ENCODE measurements around the gene IL37.
"Not testable (repeated sequence)": the region's sequence is repeated elsewhere in the genome, so short reads cannot be mapped to it uniquely, and the experiment has no call there.

The IL37 gene

DNA sequence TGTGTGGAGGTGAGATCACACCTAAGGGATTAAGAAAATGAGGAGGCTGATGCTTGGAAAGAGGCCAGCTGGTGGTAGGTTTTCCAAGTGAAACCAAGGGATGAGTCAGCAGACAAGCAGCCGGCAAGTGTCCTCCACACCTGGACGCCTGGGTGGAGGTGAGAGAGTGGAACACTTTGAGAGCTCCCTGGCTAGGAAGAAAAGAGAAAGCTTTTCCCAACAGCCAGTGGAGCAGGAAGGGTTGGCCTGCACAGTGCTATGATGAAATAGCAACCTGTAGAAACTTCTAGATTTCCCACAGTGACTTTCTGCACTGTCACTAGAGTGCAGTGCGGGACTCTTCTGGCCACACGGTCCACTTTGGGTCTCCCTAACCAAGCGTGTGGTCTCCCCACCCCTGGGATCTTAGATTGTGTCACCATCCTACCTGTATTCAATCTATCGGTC, 19.6 kb upstream of the IL37 start:
- DNase-seq: no peak

DNA sequence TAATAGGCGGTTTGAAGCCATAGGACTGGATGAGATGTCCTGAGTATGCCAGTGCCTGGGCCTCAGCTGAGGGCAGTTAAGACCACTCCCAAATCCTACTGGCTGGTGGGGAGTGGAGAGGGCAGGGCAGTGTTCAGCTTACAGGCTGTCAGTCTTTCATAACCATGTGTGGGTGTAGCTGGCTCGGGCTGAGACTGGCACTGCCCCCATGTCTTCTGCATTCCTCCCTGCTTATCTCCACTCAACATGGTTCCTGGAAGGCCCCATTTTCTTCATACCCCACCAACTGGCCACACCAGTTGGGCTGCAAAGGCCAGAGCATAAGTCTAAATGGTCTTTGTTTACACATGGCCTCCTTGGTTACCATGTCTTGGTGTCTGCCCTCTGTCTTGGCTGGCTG, 17.2 kb upstream of the IL37 start:
- no peak for DNase-seq

DNA sequence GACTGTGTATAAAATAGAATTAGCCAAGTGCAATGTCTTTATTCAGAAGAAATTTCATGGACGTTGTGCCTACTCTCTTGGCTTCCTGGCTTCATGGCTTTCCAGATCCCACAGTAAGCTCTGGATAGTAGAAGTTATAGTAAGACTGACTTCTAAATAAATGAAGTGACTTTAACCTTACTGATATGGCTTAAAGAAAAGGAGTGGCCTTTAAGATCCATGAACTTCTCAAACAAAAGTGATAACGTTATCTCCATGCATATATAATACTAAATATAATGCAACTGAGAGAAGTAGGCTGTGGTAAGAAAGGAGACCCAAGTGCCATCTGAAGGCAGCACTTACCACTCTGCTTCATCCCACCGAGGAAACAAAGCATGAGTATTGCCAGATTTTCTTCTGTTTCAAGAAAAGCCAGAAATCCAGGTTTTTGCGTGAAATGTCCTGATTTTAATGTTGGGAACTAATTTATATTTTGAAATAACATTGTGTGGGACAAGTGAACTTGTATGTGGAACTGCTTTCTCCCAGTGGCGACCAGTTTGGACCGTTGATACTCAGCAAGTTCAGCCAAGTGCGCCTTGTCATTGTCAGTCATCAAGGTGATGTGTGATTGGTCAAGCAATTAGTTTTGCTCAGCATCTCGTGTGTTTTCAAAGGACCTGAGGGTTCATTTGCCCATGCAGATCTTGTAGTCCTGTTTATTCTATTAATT, 13.9 kb upstream of the IL37 start:
- no peak for DNase-seq

DNA sequence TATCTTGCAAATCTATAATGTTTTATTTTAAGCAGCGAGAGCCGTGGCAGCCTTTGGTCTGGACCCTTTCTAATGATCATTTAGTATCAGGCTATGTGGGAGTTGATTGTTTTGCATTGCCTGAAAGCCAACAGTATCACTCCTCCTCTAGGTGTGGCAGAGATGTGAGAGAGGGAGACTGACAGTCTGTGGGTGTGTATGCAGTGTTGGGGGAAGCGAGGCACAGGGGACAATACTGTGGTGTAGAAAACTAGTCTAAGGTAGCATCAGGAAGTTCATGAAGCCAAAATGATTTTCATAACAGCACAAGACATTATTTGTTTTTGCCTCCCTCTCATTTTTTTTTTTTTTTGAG, 13.4 kb upstream of the IL37 start:
- DNase-seq: no peak

GRCh38 chr2:112901431-112902065, 9.4 kb upstream of the IL37 start:
- not testable (repeated sequence) for DNase-seq

- no peak for DNase-seq
These were observed 8.1 kb upstream of the IL37 start for GRCh38 chr2:112902816-112903215.

- DNase-seq: no peak
These were observed 6.1 kb upstream of the IL37 start for GRCh38 chr2:112904883-112905282.

GRCh38 chr2:112906276-112906675, 4.7 kb upstream of the IL37 start:
- no peak for DNase-seq

DNA sequence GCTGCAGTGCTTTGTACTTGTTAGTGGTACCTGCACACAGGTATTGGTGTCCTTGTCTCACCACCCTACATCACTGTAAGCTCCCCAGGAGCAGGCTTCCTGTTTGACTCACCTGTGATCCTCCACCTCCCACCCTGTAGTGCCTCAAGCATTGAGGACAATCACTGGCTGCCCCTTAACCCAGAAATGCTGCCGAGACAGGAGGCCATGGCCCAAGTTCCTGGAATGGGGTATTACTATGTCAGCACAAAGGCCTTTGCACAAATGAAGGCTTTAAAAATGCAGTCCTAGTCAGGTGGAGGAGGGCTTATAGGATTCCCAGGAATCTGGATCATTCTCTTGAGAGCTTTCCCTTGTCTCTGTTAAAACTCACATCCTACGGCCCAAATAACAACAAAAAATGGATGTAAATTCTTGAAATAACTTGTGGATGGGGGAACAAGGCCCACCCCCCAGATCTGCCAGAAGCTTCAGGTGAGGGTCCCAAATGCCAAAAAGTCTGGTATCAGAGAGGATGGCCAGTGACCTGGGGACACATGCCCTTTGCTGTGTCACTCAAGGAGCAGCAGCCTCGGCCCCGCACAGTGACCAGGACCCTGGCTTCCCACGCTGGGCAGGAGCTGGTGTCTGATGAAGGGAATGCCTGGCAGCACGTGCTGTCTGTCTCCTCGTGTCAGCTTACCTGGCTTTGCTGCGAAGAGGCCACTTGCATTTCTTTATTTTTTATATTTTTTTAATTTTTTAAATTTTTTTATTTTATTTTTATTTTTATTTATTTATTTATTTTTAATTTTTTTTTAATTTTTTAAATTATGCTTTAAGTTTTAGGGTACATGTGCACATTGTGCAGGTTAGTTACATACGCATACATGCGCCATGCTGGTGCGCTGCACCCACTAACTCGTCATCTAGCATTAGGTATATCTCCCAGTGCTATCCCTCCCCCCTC, 3.7 kb upstream of the IL37 start:
- DNase-seq: no peak

GRCh38 chr2:112908559-112908958, 2.4 kb upstream of the IL37 start:
- not testable (repeated sequence) for DNase-seq

GRCh38 chr2:112910219-112910618, 746 bp upstream of the IL37 start:
- DNase-seq: no peak

- no peak for DNase-seq
These were observed 1.4 kb downstream of the IL37 start for GRCh38 chr2:112912403-112912802.

DNA sequence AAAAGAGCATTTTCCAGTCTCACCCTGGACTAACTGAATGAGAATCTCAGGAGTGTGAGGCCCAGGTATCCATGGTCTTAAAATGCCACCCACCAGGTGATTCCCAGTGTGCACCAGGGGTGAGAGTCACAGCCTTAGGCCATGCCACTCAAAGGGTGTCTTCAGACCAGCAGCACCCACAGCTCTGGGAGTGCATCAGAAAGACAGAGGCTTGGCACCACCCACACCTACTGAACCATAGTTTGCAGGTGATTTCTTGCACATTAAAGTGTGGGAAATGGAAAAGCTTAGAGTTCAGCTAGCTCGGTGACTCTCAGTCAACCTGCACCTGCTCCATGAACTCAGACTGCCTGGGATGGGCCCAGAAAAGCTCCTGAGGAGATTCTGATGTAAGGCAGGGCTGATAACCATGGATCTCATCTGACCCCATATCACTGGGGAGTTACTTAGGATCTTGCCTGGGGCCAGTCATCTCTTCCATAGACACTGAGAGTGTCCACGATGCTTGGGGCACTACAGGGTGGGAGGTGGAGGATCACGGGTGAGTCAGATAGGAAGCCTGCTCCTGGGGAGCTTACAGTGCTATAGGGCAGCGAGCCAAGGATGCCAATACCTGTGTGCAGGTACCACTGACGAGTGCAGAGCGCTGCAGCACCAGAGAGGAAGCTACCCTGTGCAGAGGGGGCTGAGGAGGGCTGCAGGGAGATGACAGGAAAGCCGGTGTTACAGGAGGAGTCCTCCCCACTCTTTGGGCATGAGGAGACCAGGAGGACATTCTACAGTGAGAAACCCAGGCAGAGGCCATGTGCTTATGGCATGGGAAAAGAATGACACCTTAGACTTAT, 4.6 kb downstream of the IL37 start:
- no peak for DNase-seq

- peak; percentile 50 for DNase-seq
These were observed 5.2 kb downstream of the IL37 start for GRCh38 chr2:112916145-112916571.

- peak; percentile 61 for DNase-seq
These were observed 5.8 kb downstream of the IL37 start for GRCh38 chr2:112916625-112917247.

DNA sequence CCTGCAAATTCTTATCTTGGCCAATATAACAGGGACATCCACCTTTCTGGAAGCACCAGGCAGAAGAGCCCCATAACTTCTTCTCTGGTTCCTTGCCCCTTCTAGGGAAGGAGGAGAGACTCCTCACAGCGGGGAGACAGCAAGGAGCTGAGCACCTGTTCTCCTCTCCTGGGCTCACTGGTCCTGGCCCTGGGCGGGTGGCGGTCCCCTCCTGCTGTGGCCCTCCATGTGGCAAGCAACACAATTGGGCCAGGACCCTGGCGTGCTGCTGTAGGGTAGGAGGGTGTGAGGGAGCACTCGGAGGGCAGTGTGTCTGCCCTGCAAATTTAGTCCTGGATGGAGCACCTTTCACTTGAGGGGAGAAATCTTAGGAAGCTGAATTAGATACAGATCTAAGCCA, 6.9 kb downstream of the IL37 start:
- DNase-seq: no peak

GRCh38 chr2:112918256-112918655, 7.3 kb downstream of the IL37 start:
- no peak for DNase-seq

DNA sequence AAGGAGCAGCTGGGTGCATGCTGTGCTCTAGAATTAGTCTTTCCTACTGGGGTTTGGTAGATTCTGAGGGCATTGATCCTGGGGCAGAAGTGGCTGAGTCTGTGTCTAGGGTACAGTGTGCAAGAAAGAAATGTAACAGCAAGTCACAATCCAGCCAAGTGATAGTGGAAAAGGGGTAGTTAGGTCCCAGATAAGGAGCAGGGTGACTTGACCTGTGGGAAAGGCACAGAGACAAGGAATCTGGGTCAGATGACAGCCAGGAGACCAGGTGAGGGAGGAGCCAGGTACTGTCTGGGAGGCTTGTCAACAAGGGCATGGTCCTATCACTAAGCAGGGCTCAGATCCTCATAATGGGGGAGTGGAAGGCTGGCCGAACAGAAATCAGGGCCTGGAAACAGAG, 8.1 kb downstream of the IL37 start:
- DNase-seq: no peak

GRCh38 chr2:112920923-112921532, 10.1 kb downstream of the IL37 start:
- peak; percentile 71 for DNase-seq

- no peak for DNase-seq
These were observed 11.0 kb downstream of the IL37 start for GRCh38 chr2:112921982-112922381.

DNA sequence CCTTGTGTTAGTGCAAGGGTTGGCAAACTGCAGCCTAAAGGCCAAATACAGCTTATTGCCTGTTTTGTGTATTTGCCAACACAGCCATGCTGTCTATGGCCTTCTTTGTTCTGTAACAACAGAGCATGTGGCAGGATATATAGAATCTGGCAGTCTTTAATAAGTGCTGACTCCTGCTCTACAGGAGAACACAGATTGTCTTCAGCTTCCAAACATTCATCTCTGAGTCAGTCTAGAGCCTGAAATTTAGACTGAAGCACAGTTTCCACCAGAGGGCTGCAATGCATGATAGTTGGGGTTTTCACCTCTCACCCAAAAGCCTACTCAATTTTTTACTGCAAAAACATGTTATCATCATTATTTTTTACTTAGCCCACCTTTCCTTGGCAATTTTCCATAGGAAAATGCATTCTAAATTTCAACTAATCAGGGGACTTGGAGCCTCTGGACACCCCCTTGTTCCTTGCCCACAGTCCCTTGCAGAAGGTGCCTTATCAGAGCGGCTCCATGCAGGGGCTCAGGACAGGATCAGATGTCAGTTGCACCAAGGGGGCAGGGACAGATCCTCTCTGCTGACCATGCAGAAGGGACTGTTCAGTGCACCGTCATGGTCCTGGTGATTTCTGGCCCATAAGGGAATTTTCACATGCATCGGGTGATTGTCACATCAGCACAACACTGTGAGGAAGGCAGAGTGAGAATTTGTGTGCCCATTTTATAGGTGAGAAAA, 12.4 kb downstream of the IL37 start:
- no peak for DNase-seq

All from activated CD4-positive, alpha-beta T cell treated with anti-CD3 and anti-CD28 coated beads, Interleukin-10, Interleukin-2, amounts not matched to agents 100 ng/mL and 50 ng/mL, durations not matched to agents 16 hours and 8 hours (primary cell).